Measurements from ENCODE around the gene YPEL1.
"Not testable (repeated sequence)": the region's sequence is repeated elsewhere in the genome, so short reads cannot be mapped to it uniquely, and the experiment has no call there.

Gene YPEL1

DNA sequence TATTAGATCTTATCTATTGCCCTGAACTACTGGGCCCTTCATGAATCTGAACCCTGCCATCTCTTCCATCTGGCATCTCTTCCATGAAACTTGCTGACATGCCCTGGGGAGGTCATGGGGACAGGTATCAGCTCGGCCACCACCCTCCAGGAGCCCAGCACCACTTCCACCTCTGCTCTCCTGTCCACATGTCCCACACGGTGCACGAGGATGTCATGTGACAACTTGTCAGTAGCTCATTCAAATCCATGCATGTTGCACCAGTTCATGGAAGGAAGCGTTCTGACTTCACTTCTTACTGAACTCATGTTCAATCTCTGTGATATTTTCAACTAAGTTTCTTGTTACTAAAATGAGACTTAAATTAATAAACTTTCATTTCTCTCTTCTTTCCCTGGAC is 16.6 kb downstream of the YPEL1 start:
- no peaks in the 10 kb centered on the region for H4K20me1 ChIP-seq (ENCODE audit: insufficient read depth, low read length, poor library complexity, severe bottlenecking)
- no peak overlapping the region for H3K4me3 ChIP-seq (ENCODE audit: low read length, poor library complexity, severe bottlenecking)
- no peaks in the 10 kb centered on the region for H3K9me3 ChIP-seq (ENCODE audit: insufficient read depth, low read depth, low read length)
- no peak overlapping the region for H3K4me2 ChIP-seq (ENCODE audit: low read depth, low read length, poor library complexity, severe bottlenecking)
- peaks cover 4% of the 10 kb centered on the region; the same call in 1 of the 2 replicates for H3K79me2 ChIP-seq (ENCODE audit: insufficient read depth, low read length)
- H3K27me3 ChIP-seq (ENCODE audit: insufficient read depth, low read length, poor library complexity, severe bottlenecking), result no peaks in the 10 kb centered on the region
- no peaks in the 10 kb centered on the region for H3K9me2 ChIP-seq (replicated peaks; ENCODE audit: low read depth, low read length)
- peaks cover 5% of the 10 kb centered on the region; the same call in 1 of the 2 replicates for H3K36me3 ChIP-seq (ENCODE audit: insufficient read depth, low read length)
- H3K9ac ChIP-seq (ENCODE audit: low read depth, low read length, poor library complexity, severe bottlenecking), result no peak overlapping the region
- H3F3A ChIP-seq (ENCODE audit: low read depth), result no peaks in the 10 kb centered on the region
- no peak overlapping the region for H2AFZ ChIP-seq (ENCODE audit: low read length)
- H3K4me1 ChIP-seq (ENCODE audit: insufficient read depth, low read length, poor library complexity, severe bottlenecking), result no peaks in the 10 kb centered on the region
- no peak for TF ChIP-seq CTCF (conservative IDR thresholded peaks at IDR 0.05; ENCODE audit: low read length)
- TF ChIP-seq EZH2phosphoT487 (IDR thresholded peaks at IDR 0.05; ENCODE audit: borderline replicate concordance), result no peak

- Histone ChIP-seq H3F3A (ENCODE audit: low read depth) (no peaks in the 10 kb centered on the region), H3K4me1 (ENCODE audit: insufficient read depth, low read length, poor library complexity, severe bottlenecking) (no peaks in the 10 kb centered on the region), H3K79me2 (ENCODE audit: insufficient read depth, low read length) (no peaks in the 10 kb centered on the region; the same call in 1 of the 2 replicates), H3K9me2 (replicated peaks; ENCODE audit: low read depth, low read length) (no peaks in the 10 kb centered on the region), H3K9ac (ENCODE audit: low read depth, low read length, poor library complexity, severe bottlenecking) (no peak overlapping the region), H4K20me1 (ENCODE audit: insufficient read depth, low read length, poor library complexity, severe bottlenecking) (no peaks in the 10 kb centered on the region), H3K4me2 (ENCODE audit: low read depth, low read length, poor library complexity, severe bottlenecking) (no peak overlapping the region), H3K36me3 (ENCODE audit: insufficient read depth, low read length) (peaks cover 7% of the 10 kb centered on the region; the same call in 1 of the 2 replicates), H3K4me3 (ENCODE audit: low read length, poor library complexity, severe bottlenecking) (no peak overlapping the region), H2AFZ (ENCODE audit: low read length) (no peak overlapping the region), H3K9me3 (ENCODE audit: insufficient read depth, low read depth, low read length) (no peaks in the 10 kb centered on the region), H3K27me3 (ENCODE audit: insufficient read depth, low read length, poor library complexity, severe bottlenecking) (no peaks in the 10 kb centered on the region)
- no peak for TF ChIP-seq EZH2phosphoT487 (IDR thresholded peaks at IDR 0.05; ENCODE audit: borderline replicate concordance)
- TF ChIP-seq CTCF (conservative IDR thresholded peaks at IDR 0.05; ENCODE audit: low read length), result no peak
Observed at GRCh38 chr22:21718499-21718898, 17.1 kb downstream of the YPEL1 start.

GRCh38 chr22:21716395-21717122 is 19.0 kb downstream of the YPEL1 start:
- not testable (repeated sequence) for H3K27me3 ChIP-seq (ENCODE audit: insufficient read depth, low read length, poor library complexity, severe bottlenecking); H3K9me2 ChIP-seq (replicated peaks; ENCODE audit: low read depth, low read length); H3K9ac ChIP-seq (ENCODE audit: low read depth, low read length, poor library complexity, severe bottlenecking); H3K4me3 ChIP-seq (ENCODE audit: low read length, poor library complexity, severe bottlenecking); H3K4me1 ChIP-seq (ENCODE audit: insufficient read depth, low read length, poor library complexity, severe bottlenecking); H3K9me3 ChIP-seq (ENCODE audit: insufficient read depth, low read depth, low read length); H3F3A ChIP-seq (ENCODE audit: low read depth); H3K36me3 ChIP-seq (ENCODE audit: insufficient read depth, low read length); H4K20me1 ChIP-seq (ENCODE audit: insufficient read depth, low read length, poor library complexity, severe bottlenecking); H3K79me2 ChIP-seq (ENCODE audit: insufficient read depth, low read length); H2AFZ ChIP-seq (ENCODE audit: low read length); H3K4me2 ChIP-seq (ENCODE audit: low read depth, low read length, poor library complexity, severe bottlenecking)

DNA sequence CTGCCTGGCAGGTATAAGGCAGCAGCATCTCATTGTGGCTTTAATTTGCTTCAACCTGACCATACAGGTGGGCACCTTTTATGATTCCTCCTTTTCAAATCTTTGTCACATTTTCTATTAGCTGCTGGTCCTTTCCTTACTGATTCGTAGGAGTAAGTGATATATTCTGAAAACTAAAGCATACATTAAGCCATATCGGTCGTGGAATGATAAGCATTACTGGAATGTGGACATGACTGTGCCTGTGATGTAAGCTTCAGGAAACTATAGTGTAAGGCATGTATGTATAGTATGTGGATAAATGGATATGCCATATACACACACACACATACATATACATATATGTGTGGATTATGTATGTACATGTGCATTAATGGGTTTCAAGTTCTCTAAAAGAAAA is 20.8 kb downstream of the YPEL1 start:
- no peak overlapping the region for H3K4me2 ChIP-seq (ENCODE audit: low read depth, low read length, poor library complexity, severe bottlenecking)
- no peak overlapping the region for H3K9ac ChIP-seq (ENCODE audit: low read depth, low read length, poor library complexity, severe bottlenecking)
- no peaks in the 10 kb centered on the region for H3K27me3 ChIP-seq (ENCODE audit: insufficient read depth, low read length, poor library complexity, severe bottlenecking)
- no peaks in the 10 kb centered on the region for H3K9me3 ChIP-seq (ENCODE audit: insufficient read depth, low read depth, low read length)
- peaks cover 13% of the 10 kb centered on the region; the same call in 1 of the 2 replicates for H3K36me3 ChIP-seq (ENCODE audit: insufficient read depth, low read length)
- H3F3A ChIP-seq (ENCODE audit: low read depth), result no peaks in the 10 kb centered on the region
- H4K20me1 ChIP-seq (ENCODE audit: insufficient read depth, low read length, poor library complexity, severe bottlenecking), result no peaks in the 10 kb centered on the region
- no peaks in the 10 kb centered on the region; the same call in 1 of the 2 replicates for H3K79me2 ChIP-seq (ENCODE audit: insufficient read depth, low read length)
- no peak overlapping the region for H3K4me3 ChIP-seq (ENCODE audit: low read length, poor library complexity, severe bottlenecking)
- H3K9me2 ChIP-seq (replicated peaks; ENCODE audit: low read depth, low read length), result no peaks in the 10 kb centered on the region
- TF ChIP-seq EZH2phosphoT487 (IDR thresholded peaks at IDR 0.05; ENCODE audit: borderline replicate concordance), result no peak
- no peak for TF ChIP-seq CTCF (conservative IDR thresholded peaks at IDR 0.05; ENCODE audit: low read length)
- H3K4me1 ChIP-seq (ENCODE audit: insufficient read depth, low read length, poor library complexity, severe bottlenecking), result no peaks in the 10 kb centered on the region
- H2AFZ ChIP-seq (ENCODE audit: low read length), result no peak overlapping the region

Data from Loucy (cell line).